OCI-LY3 (cell line): ENCODE results near the gene ADSS1.

ENCODE experiments used
- H2AFZ ChIP-seq: fragments of 200-600, 300-600 bp; shearing (Covaris generic); 2 replicates; pipeline ENCODE4 v1.6.0; 2014; ENCODE audit warnings: antibody characterized with exemption, low read depth, low read length
- H3K27ac ChIP-seq: fragments of 200-600, 300-600 bp; sonication (generic); 2 replicates; pipeline ENCODE4 v1.5.1; 2014; ENCODE audit warnings: mild to moderate bottlenecking, low read length, moderate library complexity, mixed read lengths
- H3K27me3 ChIP-seq: fragments of 200-600, 300-600 bp; sonication (generic); 2 replicates; pipeline ENCODE4 v1.6.1; 2014; ENCODE audit warnings: low read depth, low read length, mixed read lengths
- H3K36me3 ChIP-seq: fragments of 200-600, 300-600 bp; sonication (generic); replicated peaks from 2 replicates; pipeline ENCODE3; 2014; ENCODE audit warnings: low read depth, low read length, mixed read lengths
- H3K4me1 ChIP-seq: fragments of 300-600, 200-600 bp; sonication (generic); 2 replicates; pipeline ENCODE4 v1.6.1; 2014; ENCODE audit warnings: low read length, mixed read lengths
- H3K4me2 ChIP-seq: fragments of 200-600, 300-600 bp; sonication (generic); 2 replicates; pipeline ENCODE4 v1.6.1; 2014; ENCODE audit warnings: low read length, mixed read lengths
- H3K4me3 ChIP-seq: fragments of 300-600, 200-600 bp; sonication (generic); 2 replicates; pipeline ENCODE4 v1.5.1; 2014; ENCODE audit warnings: antibody characterized with exemption, mild to moderate bottlenecking, low read length, moderate library complexity
- H3K79me2 ChIP-seq: fragments of 300-600, 200-600 bp; shearing (Covaris generic); 2 replicates; pipeline ENCODE4 v1.6.1; 2014; ENCODE audit warnings: mild to moderate bottlenecking, low read length, mixed read lengths
- H3K9ac ChIP-seq: fragments of 300-600, 200-600 bp; shearing (Covaris generic); 2 replicates; pipeline ENCODE4 v1.6.0; 2014; ENCODE audit warnings: mild to moderate bottlenecking, low read length, moderate library complexity
- H3K9me3 ChIP-seq: fragments of 200-600, 300-600 bp; shearing (Covaris generic); 2 replicates; pipeline ENCODE4 v1.6.1; 2014; ENCODE audit warnings: low read length, mixed read lengths; ENCODE audit not compliant: insufficient read depth
- H4K20me1 ChIP-seq: fragments of 200-600, 300-600 bp; sonication (generic); 2 replicates; pipeline ENCODE4 v1.6.1; 2016; ENCODE audit warnings: low read length, mixed read lengths; ENCODE audit not compliant: insufficient read depth
- EZH2phosphoT487 ChIP-seq: fragments of 200-600 bp; shearing (Covaris generic); IDR thresholded peaks from 2 replicates; pipeline ENCODE4 v1.6.1; 2018; ENCODE audit warnings: antibody characterized with exemption, mixed run types, low read depth
- TF ChIP-seq, protein P1 (sequence below): fragments of 200-600, 300-600 bp; sonication (generic); IDR thresholded peaks from 2 replicates; pipeline ENCODE4 v1.5.1; 2014; ENCODE audit warnings: antibody characterized with exemption, low read length, low read depth

ADSS1 gene

GRCh38 chr14:104676694-104677511 lies 47.1 kb upstream of the ADSS1 start:
- Histone ChIP-seq H3K79me2 (no peaks in the 10 kb centered on the region), H3K27me3 (no peaks in the 10 kb centered on the region), H3K4me3 (peak overlapping the region; percentile 86), H3K9ac (peak overlapping the region; percentile 90), H3K27ac (peak overlapping the region; percentile 88), H3K4me1 (peaks cover 55% of the 10 kb centered on the region), H3K36me3 (no peaks in the 10 kb centered on the region), H2AFZ (peak overlapping the region; percentile 47; the same call in 1 of the 2 replicates), H3K9me3 (0 out of 2 replicates have a peak, but pooled peaks cover 3% of the 10 kb centered on the region), H4K20me1 (no peaks in the 10 kb centered on the region), H3K4me2 (peak overlapping the region; percentile 97)
- TF ChIP-seq, protein P1, sequence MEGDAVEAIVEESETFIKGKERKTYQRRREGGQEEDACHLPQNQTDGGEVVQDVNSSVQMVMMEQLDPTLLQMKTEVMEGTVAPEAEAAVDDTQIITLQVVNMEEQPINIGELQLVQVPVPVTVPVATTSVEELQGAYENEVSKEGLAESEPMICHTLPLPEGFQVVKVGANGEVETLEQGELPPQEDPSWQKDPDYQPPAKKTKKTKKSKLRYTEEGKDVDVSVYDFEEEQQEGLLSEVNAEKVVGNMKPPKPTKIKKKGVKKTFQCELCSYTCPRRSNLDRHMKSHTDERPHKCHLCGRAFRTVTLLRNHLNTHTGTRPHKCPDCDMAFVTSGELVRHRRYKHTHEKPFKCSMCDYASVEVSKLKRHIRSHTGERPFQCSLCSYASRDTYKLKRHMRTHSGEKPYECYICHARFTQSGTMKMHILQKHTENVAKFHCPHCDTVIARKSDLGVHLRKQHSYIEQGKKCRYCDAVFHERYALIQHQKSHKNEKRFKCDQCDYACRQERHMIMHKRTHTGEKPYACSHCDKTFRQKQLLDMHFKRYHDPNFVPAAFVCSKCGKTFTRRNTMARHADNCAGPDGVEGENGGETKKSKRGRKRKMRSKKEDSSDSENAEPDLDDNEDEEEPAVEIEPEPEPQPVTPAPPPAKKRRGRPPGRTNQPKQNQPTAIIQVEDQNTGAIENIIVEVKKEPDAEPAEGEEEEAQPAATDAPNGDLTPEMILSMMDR = no peak
- no peak for TF ChIP-seq EZH2phosphoT487

DNA sequence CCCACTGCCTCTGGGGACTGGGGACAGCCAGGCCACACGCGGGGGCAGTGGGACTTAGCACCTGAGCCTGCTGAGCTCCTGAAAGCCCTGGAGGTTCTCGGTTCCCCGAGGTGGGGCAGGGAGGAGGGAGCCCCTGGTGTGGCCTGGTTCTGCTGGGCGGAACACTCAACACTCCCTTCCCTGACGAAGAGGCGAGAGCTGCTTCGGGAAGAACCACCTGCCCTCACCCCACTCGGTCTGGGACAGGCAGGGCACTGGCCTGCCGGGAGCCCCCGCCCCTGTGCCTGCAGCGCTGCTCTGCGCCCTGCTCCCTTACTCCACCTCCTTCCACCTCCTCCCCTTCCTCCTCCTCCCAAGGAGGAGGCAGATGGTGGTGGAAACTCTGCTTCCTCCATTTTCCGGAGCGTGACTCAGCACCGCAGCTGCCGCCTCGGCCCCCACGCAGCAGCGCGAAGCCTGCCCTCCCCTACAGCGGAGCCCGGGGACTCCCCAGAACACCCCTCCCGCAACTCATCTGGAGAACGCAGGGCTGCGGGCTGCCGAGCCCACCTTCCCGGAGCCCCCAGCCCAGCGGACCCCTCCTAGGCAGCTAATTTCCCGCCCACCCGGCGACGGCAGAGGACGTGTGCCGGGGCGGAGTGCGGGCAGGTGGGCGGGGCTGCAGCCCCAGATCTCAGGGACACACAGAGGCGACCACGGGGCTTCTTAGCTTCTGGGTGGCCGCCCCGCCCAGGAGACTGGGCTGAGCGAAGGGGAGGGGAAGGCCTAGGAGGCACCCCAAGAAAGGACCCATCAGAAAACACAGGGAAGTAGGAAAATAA lies 46.3 kb upstream of the ADSS1 start:
- no peak for TF ChIP-seq EZH2phosphoT487
- TF ChIP-seq, protein P1 = no peak
- Histone ChIP-seq H3K4me1 (peaks cover 55% of the 10 kb centered on the region), H3K27ac (peak overlapping the region; percentile 88), H3K4me3 (peak overlapping the region; percentile 86), H4K20me1 (no peaks in the 10 kb centered on the region), H3K4me2 (peak overlapping the region; percentile 97), H2AFZ (peak overlapping the region; percentile 83), H3K9me3 (0 out of 2 replicates have a peak, but pooled peaks cover 3% of the 10 kb centered on the region), H3K79me2 (no peaks in the 10 kb centered on the region), H3K27me3 (no peaks in the 10 kb centered on the region), H3K9ac (peak overlapping the region; percentile 90), H3K36me3 (no peaks in the 10 kb centered on the region)

- H3K4me1 ChIP-seq = peaks cover 55% of the 10 kb centered on the region
- peak overlapping the region; percentile 90 for H3K9ac ChIP-seq
- no peak for TF ChIP-seq EZH2phosphoT487
- TF ChIP-seq, protein P1 = no peak
- 0 out of 2 replicates have a peak, but pooled peaks cover 3% of the 10 kb centered on the region for H3K9me3 ChIP-seq
- H4K20me1 ChIP-seq = no peaks in the 10 kb centered on the region
- no peaks in the 10 kb centered on the region for H3K79me2 ChIP-seq
- H3K4me3 ChIP-seq = peak overlapping the region; percentile 86
- peak overlapping the region; percentile 88 for H3K27ac ChIP-seq
- no peaks in the 10 kb centered on the region for H3K36me3 ChIP-seq
- peak overlapping the region; percentile 83 for H2AFZ ChIP-seq
- H3K27me3 ChIP-seq = no peaks in the 10 kb centered on the region
- peak overlapping the region; percentile 97 for H3K4me2 ChIP-seq
Observed at GRCh38 chr14:104678346-104678745, 45.7 kb upstream of the ADSS1 start.
